ENCODE data around the gene CAST.

DNA sequence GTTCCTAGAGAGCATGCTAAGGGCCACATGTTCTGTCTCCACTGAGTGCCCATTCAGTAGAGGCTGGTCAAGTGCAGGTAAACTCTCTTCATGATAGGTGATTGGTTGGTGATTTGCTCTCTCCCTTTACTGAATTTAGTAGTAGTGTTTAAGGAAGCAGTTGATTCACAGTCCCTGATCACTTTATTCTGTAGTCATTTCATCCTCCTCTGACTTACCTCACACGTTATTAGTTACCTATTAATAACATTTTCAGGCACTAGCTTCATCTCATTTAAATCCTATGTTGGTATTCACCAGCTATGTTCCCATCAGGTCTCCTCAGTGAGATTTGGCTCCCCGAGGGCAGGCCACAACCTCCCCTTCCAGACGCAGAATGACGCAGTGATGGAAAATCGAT, 93.7 kb downstream of the CAST start:
- TF ChIP-seq, protein P1, sequence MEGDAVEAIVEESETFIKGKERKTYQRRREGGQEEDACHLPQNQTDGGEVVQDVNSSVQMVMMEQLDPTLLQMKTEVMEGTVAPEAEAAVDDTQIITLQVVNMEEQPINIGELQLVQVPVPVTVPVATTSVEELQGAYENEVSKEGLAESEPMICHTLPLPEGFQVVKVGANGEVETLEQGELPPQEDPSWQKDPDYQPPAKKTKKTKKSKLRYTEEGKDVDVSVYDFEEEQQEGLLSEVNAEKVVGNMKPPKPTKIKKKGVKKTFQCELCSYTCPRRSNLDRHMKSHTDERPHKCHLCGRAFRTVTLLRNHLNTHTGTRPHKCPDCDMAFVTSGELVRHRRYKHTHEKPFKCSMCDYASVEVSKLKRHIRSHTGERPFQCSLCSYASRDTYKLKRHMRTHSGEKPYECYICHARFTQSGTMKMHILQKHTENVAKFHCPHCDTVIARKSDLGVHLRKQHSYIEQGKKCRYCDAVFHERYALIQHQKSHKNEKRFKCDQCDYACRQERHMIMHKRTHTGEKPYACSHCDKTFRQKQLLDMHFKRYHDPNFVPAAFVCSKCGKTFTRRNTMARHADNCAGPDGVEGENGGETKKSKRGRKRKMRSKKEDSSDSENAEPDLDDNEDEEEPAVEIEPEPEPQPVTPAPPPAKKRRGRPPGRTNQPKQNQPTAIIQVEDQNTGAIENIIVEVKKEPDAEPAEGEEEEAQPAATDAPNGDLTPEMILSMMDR (IDR thresholded peaks at IDR 0.05; ENCODE audit: insufficient read depth, low read depth, low read length): no peak
- no peak for TF ChIP-seq EZH2 (IDR thresholded peaks at IDR 0.05; ENCODE audit: insufficient read depth, low read length)

Data from astrocyte (in vitro differentiated cells and primary cell).